Measurements from ENCODE around the gene SDK2.
"Not testable (repeated sequence)": the region's sequence is repeated elsewhere in the genome, so short reads cannot be mapped to it uniquely, and the experiment has no call there.

SDK2 gene

GRCh38 chr17:73336408-73337329, 307.6 kb downstream of the SDK2 start:
- H3K27me3 ChIP-seq (ENCODE audit: insufficient read depth, poor library complexity, severe bottlenecking) = no peaks in the 10 kb centered on the region
- no peak overlapping the region for H3K27ac ChIP-seq (replicated peaks)
- no peak for DNase-seq (ENCODE audit: low read depth in 1 of 2, low spot score in 1 of 2)
- TF ChIP-seq REST (IDR thresholded peaks at IDR 0.05; ENCODE audit: insufficient replicate concordance, low read depth) (no peak), POLR2AphosphoS5 (IDR thresholded peaks at IDR 0.05; ENCODE audit: low read depth) (no peak), SPI1 (IDR thresholded peaks at IDR 0.05; ENCODE audit: borderline replicate concordance, low read depth) (no peak), GABPA (IDR thresholded peaks at IDR 0.05; ENCODE audit: low read depth) (no peak), CTCF (IDR thresholded peaks at IDR 0.05; ENCODE audit: insufficient read depth, low read length) (no peak)
- no peak overlapping the region for H3K4me3 ChIP-seq (replicated peaks; ENCODE audit: insufficient read depth, low read length)

GRCh38 chr17:73335591-73336407, 308.4 kb downstream of the SDK2 start:
- DNase-seq (ENCODE audit: low read depth in 1 of 2, low spot score in 1 of 2) = no peak
- Histone ChIP-seq H3K27me3 (ENCODE audit: insufficient read depth, poor library complexity, severe bottlenecking) (no peaks in the 10 kb centered on the region), H3K4me3 (replicated peaks; ENCODE audit: insufficient read depth, low read length) (no peak overlapping the region), H3K27ac (replicated peaks) (no peak overlapping the region)
- no peak for TF ChIP-seq POLR2AphosphoS5 (IDR thresholded peaks at IDR 0.05; ENCODE audit: low read depth)
- TF ChIP-seq SPI1 (IDR thresholded peaks at IDR 0.05; ENCODE audit: borderline replicate concordance, low read depth) = no peak
- no peak for TF ChIP-seq GABPA (IDR thresholded peaks at IDR 0.05; ENCODE audit: low read depth)
- no peak for TF ChIP-seq REST (IDR thresholded peaks at IDR 0.05; ENCODE audit: insufficient replicate concordance, low read depth)
- TF ChIP-seq CTCF (IDR thresholded peaks at IDR 0.05; ENCODE audit: insufficient read depth, low read length) = no peak

- no peak overlapping the region for H3K4me3 ChIP-seq (replicated peaks; ENCODE audit: insufficient read depth, low read length)
- no peak for DNase-seq (ENCODE audit: low read depth in 1 of 2, low spot score in 1 of 2)
- H3K27me3 ChIP-seq (ENCODE audit: insufficient read depth, poor library complexity, severe bottlenecking) = no peaks in the 10 kb centered on the region
- no peak overlapping the region for H3K27ac ChIP-seq (replicated peaks)
- TF ChIP-seq CTCF (IDR thresholded peaks at IDR 0.05; ENCODE audit: insufficient read depth, low read length) (no peak), SPI1 (IDR thresholded peaks at IDR 0.05; ENCODE audit: borderline replicate concordance, low read depth) (no peak), REST (IDR thresholded peaks at IDR 0.05; ENCODE audit: insufficient replicate concordance, low read depth) (no peak), POLR2AphosphoS5 (IDR thresholded peaks at IDR 0.05; ENCODE audit: low read depth) (no peak), GABPA (IDR thresholded peaks at IDR 0.05; ENCODE audit: low read depth) (no peak)
These were observed 309.3 kb downstream of the SDK2 start for GRCh38 chr17:73334771-73335513.

GRCh38 chr17:73333445-73333844, 310.8 kb downstream of the SDK2 start:
- H3K27me3 ChIP-seq (ENCODE audit: insufficient read depth, poor library complexity, severe bottlenecking); H3K4me3 ChIP-seq (replicated peaks; ENCODE audit: insufficient read depth, low read length); H3K27ac ChIP-seq (replicated peaks): not testable (repeated sequence)
- peak in 1 of 2 experiments; percentile 74 for DNase-seq (ENCODE audit: low read depth in 1 of 2, low spot score in 1 of 2)
